Inflammatory macrophage treated with lipopolysaccharide for 4 hours (primary cell): ENCODE results near the gene ZYG11A.
"Not testable (repeated sequence)": the region's sequence is repeated elsewhere in the genome, so short reads cannot be mapped to it uniquely, and the experiment has no call there.

Experiments
- DNase-seq: peaks from one replicate; pipeline ENCODE4 v3.0.0-alpha.2; 2020

Gene ZYG11A

GRCh38 chr1:52842643-52843310 lies at the start of gene ZYG11A:
Gene ZYG11A (plus strand): TSS chr1:52842760. CDS start chr1:52842884, 124 bp downstream.
- peak; percentile 44 for DNase-seq

GRCh38 chr1:52793717-52794116 lies 48.8 kb upstream of the ZYG11A start:
- not testable (repeated sequence) for DNase-seq

- DNase-seq = peak; percentile 39
Observed at GRCh38 chr1:52795464-52795863, 47.1 kb upstream of the ZYG11A start.

- DNase-seq = no peak
Observed at GRCh38 chr1:52798331-52798730, 44.2 kb upstream of the ZYG11A start.

DNA sequence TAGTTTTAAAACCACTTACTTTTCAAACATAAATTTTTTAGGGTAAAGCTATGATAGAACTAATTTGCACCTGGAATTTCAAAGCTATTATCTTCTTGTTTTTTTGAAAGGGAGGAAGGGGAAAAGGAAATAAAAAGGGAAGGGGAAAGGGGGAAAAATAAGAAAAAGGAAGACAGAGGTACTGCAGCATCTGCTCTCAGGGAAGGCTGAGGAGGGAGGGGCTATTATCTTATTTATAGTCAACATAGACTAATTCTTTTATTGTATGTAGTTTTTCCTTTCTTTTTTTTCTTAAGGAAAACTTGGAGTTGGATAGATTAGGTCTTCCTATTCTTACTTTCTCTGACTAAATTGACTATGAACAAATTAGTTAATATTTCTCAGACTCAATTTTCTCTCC lies 41.5 kb upstream of the ZYG11A start:
- DNase-seq = no peak

DNA sequence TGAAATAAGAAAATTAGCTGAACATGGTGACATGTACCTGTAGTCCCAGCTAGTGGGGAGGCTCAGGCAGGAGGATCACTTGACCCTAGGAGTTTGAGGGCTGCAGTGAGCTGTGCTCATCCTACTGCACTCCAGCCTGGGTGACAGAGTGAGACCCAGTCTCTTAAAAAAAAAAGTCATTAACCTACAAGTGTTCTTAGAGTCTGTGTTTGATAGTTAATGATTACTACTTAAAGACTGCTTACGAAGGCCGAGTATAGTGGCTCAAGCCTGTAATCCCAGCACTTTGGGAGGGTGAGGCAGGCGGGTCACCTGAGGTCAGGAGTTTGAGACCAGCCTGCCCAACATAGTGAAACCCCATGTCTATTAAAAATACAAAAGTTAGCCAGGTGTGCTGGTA lies 38.5 kb upstream of the ZYG11A start:
- not testable (repeated sequence) for DNase-seq

DNA sequence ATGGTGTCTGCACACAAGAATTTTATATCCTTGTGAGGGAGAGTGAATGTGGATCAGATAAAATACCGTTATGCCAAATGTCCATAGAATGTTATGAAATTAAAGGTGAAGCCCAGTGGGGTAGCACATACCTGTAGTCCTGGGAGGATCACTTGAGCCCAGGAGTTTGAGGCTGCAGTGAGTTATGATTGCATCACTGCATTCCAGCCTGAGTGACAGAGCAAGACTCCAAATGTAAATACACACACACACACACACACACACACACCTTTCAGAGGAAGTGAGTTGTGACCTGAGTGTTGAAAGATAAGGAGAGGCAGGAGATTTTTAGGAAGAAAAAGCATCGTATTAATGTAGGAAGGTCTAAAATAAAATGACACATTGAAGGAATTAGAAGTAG lies 28.1 kb upstream of the ZYG11A start:
- DNase-seq = no peak

DNA sequence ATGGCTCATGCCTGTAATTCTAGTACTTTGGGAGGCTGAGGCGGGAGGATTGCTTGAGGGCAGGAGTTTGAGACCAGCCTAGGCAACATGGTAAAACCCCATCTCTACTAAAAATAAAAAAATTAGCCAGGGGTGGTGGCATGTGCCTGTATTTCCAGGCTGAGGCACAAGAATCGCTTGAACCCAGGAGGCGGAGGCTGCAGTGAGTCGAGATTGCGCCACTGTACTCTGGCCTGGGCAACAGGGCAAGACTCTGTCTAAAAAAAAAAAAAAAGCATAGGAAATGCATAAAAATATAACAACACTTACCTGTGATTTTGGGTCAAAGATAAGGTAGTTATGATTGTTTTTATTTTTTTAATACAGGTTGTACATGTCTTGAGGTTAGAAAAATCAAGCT lies 21.7 kb upstream of the ZYG11A start:
- not testable (repeated sequence) for DNase-seq

DNA sequence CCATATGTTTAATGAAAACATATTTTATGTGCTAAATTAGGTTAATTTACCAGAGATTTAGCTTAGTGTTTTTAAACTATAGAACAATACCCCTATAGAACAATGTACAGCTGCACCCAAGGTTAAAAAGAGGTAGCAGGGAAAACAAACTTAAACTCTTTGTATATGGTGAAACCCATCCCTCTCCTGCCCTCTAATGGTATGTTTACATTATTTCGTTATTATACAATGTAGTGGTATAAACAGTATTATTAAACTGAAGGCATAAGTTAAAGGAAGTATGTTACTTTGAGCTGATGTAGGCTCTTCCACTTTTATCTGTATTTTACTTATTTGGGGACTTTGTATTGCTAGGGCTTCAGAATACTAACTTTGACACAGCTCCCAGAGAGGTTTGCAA lies 16.7 kb upstream of the ZYG11A start:
- DNase-seq = no peak

GRCh38 chr1:52834798-52835197 lies 7.8 kb upstream of the ZYG11A start:
- no peak for DNase-seq

DNA sequence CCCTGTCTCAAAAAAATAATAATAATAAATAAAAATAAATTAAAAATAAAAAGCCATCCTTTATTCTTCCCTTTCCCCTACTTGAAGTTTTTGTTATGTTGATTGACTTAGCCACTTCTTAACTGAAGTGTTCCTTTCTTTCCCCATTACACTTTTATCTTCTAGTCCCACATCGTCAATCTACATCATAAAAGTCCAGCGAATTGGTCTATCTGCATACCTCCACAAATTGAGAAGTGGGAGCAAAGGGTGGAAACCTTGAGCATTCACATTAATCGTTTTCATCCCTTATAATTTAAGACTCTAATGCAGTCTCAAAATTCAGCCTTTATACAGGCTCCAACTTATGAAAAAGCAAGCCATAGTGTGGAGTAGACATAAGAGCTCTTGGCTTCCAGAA lies 6.5 kb upstream of the ZYG11A start:
- no peak for DNase-seq

DNA sequence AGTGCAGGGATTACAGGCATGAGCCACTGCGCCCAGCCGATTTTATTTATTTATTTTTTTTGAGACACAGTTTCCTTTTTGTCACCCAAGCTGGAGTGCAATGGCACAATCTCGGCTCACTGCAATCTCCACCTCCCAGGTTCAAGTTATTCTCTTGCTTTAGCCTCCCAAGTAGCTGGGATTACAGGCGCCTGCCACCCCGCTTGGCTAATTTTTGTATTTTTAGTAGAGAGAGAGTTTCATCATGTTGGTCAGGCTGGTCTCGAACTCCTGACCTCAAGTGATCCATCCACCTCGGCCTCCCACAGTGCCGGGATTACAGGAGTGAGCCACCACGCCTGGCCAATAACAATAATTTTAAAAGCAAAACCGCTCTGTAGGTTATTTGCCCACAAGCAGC lies 3.4 kb upstream of the ZYG11A start:
- not testable (repeated sequence) for DNase-seq

DNA sequence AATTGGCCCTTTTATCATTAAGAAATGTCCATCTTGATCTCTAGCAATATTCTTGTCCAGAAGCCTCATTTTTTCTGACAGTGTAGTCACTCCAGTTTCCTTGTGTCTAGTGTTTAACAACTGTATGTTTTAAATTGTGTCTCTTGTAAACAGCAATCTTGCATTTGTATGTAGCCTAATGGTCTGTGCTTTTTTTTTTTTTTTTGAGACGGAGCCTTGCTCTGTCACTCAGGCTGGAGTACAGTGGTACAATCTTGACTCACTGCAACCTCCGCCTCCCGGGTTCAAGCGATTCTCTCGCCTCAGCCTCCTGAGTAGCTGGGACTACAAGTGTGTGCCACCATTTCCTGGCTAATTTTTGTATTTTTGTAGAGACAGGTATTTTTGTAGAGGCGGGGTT lies 2.6 kb downstream of the ZYG11A start:
- not testable (repeated sequence) for DNase-seq

DNA sequence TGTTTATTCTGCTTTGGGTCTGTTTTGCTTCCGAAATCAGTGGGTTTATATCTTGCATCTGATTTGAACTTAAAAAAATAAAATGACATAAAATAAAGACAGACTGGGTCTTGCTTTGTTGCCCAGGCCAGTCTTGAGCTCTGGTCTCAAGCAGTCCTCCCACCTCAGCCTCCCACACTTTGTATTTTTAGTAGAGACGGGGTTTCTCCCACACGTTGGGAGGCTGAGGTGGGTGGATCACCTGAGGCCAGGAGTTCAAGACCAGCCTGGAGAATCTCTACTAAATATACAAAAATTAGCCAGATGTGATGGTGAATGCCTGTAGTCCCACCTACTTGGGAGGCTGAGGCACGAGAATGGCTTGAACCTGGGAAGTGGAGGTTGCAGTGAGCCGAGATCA lies 5.9 kb downstream of the ZYG11A start:
- no peak for DNase-seq

GRCh38 chr1:52850951-52851350 lies 8.4 kb downstream of the ZYG11A start:
- DNase-seq = no peak

GRCh38 chr1:52852854-52853253 lies 10.3 kb downstream of the ZYG11A start:
- no peak for DNase-seq

GRCh38 chr1:52855584-52855983 lies 13.0 kb downstream of the ZYG11A start:
- DNase-seq = no peak

GRCh38 chr1:52856026-52856425 lies 13.5 kb downstream of the ZYG11A start:
- no peak for DNase-seq

DNA sequence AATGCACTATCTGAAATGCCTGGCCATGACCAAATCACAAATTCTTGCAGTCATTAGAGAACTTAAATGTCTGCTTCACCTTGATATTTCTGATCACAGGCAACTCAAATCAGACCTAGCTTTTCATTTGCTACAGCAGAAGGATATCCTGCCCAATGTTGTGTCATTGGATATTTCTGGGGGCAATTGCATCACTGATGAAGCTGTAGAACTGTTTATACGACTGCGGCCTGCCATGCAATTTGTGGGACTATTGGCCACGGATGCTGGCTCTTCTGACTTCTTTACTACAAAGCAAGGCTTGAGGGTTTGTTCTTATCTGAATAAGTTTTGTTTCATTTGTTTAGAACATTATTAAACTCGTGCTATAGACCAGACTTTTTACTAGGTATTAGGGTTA lies 14.9 kb downstream of the ZYG11A start:
- no peak for DNase-seq

DNA sequence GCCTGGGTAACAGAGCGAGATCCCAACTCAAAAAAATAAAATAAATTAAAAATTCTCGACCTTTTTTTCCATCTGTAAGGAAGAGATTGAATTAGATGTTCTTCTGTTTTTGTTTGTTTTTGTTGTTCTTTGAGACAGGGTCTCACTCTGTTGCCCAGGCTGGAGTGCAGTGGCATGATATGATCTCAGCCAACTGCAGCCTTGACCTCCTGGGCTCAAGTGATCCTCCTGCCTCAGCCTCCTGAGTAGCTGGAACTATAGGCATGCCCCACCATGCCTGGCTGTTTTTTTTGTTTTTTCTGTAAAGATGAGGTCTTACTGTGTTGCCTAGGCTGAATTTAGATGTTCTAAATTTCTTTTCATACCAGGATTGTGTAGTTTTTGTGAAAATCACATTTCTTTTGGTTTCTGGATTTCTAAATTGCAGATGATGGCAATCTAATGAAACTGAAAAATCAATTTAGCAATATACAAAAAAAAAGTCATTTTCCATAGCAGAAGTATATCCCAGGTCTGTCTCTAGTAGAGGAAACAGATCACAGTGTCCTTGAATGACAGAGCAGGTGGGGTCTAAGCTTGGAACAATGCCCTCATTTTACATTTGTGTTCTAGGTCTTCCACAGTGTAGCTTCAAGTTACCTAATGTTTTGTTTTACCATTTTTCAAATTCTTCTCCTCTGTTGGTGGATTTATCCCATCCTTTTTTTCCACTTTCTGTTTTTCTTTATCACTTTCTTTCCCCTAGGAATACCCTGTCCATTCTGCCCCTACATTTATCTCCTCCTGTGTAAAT lies 20.3 kb downstream of the ZYG11A start:
- DNase-seq = no peak

- DNase-seq = peak; percentile 9
Observed at GRCh38 chr1:52867087-52867863, 24.7 kb downstream of the ZYG11A start.

- DNase-seq = not testable (repeated sequence)
Observed at GRCh38 chr1:52869727-52870126, 27.2 kb downstream of the ZYG11A start.

DNA sequence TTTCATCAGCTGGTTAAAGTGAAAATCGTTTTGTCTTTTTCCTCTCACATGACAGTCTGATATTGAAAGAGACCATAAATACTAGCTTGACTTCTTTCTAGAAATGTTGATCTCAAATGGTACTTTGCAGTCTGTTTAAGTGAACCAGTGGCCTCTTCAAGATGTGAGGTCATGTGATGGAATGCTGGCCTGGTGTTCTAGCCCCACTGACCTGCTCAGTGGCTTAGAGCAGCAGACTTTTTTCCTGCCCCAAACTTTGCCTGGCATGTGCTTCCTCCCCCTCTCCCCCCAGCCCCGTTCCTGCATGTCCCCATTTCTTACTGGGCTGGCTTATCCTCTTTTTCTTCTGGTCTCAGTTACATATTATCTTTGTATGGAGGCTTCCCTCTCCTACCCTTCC lies 34.3 kb downstream of the ZYG11A start:
- no peak for DNase-seq

GRCh38 chr1:52877554-52877953 lies 35.0 kb downstream of the ZYG11A start:
- no peak for DNase-seq
